GM21360 (cell line): ENCODE measurements around the gene CCDC12.

Source experiments
- ATAC-seq: cut with Tn5 transposase; IDR thresholded peaks from one replicate; pipeline ENCODE4 v1.9.1; 2021; ENCODE audit warnings: mild to moderate bottlenecking, moderate library complexity; ENCODE audit not compliant: unreplicated experiment

Gene CCDC12

DNA sequence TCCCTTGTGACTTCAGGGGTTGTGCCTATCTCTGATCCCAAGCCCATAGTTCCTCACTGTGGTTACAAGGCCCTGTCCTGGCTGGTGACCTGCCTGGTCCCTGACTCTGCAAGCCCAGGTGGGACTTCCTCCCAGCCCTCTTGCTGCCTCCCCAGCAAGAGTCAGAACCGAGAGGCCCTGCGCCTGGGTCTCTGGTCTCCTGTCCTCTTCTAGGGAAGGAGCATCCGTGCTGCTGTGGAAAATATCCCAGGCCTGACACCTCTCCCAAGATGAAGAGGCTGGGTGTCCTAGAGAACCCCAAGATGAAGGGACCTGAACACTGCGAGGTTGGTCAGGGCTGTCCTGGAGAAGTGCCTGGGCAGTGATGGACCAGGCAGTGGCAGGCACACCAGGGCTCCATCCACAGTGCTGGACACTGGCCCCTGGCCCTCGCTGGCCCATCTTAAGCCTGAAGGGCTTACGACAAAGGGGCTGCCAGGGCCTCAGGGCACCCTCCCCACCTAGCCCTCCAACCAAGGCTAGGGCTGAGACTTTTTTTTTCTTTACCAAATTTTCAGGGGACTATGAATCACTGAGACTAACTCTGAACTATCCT, 66.3 kb downstream of the CCDC12 start:
- no peak for ATAC-seq

- no peak for ATAC-seq
These were observed 66.9 kb downstream of the CCDC12 start for GRCh38 chr3:46909535-46910161.

DNA sequence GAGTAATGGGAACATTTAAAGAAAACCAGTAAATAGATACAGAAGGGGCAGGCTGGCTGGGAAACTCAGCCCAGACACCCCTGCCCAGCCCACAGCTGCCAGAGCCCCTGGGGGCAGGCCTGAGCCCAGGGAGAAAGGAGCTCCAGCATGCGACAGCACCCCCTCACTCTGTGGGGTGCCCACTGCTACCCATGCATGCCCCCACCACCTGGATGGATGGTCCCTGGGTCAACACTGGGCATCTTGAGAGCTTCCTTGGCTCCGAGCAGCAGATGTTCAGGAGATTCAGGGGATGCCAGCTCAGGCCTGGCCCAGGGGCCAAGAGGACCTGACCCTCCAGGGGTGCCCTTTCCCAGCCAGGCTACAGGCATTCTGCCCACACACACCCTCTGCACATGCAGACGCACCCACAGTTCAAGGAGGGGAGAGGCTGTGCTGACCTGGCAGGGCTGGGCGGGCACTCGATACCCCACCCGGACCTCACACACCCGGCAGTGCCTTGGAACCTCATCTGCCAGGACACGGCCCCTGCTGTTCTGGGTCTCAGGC, 67.5 kb downstream of the CCDC12 start:
- ATAC-seq: no peak

DNA sequence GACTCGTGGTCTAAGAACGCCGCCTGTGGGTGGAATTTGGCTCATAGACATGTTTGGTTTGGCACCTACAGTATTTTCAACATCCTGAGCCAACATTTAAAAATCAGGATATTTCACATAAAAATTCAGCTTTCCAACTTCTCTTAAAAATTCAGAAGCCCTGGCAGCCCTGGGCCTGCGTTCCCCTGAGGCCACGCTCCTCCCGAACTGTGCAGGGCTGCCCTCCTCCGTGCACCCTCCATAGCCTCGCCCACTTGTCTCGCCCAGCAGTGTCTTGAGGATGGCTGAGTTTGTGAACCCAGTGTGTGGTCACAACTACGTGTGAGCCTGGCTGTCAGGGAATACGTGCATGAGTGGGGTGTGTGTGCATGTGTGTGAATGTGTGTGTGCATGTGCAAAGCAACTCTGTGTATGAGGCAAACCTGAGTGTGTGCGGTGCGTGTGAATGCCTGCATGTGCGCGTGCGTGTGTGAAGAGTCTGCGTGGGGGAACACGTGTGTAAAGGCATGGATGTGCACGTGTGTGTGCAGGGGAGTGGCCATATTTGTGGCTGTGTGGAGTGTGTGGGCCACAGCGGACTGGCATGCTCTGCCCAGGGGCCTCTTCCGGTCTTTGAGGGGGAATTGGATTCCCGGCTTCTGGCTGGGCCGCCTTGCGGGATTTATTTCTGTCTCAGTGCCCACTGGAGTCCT, 68.1 kb downstream of the CCDC12 start:
- ATAC-seq: no peak

- no peak for ATAC-seq
These were observed 68.6 kb downstream of the CCDC12 start for GRCh38 chr3:46907960-46908293.

DNA sequence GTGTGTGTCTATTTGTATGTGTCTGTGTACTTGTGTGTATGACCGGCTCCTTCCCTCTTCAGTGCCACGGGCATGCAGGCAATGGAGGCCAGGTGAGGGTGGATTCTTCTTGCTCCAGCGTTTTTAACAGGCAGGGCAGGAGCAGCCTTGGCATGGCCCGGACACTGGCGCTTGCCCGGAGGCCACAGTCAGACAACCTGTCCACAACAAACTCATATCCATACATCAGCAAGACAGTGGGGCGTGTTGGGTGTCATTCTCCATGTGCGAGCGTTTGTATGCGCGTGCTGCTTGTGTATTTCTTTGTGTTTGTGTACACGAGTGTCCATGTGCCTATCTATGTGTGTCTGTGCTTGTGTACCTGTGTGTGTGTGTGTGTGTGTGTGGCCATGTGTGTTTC, 69.3 kb downstream of the CCDC12 start:
- no peak for ATAC-seq

GRCh38 chr3:46906471-46907058, 70.0 kb downstream of the CCDC12 start:
- ATAC-seq: no peak

DNA sequence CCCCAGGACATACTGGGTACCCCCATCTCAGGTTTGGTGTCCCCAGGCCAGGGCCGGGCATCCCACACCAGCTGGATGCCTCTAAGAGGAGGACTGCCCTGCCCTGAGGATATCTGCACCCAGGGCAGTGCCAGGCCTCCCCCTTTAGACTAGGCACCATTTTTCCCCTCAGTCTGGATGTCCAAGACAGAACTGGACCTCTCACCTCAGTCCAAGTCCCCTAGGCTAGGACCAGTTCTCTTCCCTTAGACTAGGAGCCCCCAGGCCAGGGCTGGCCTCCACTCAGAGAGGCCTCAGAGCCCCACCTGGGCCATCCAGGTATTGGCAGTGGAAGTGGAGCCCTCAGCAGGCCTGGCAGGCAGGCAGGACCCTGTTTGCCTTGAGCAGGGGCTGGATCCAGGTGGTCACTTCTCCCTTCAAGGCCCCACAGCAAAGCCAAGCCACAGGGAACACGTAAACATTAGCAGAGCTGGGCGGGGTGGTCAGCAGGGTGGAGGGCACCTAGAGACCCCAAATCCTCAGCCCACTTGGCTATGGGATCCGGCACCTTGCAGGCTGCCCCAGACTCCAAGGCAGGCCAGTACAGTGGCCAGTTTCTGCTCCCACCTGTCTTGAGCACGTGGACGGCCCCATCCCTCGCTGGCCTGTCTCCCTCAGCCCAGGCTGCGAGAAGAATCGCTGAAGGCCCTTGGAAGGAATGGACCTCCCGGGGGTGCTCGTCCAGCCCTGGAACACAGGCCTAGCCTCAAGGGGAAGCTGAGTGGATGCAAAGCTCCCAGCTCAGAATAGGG, 70.7 kb downstream of the CCDC12 start:
- no peak for ATAC-seq

- ATAC-seq: no peak
These were observed 71.4 kb downstream of the CCDC12 start for GRCh38 chr3:46905213-46905560.

- ATAC-seq: no peak
These were observed 72.0 kb downstream of the CCDC12 start for GRCh38 chr3:46904303-46905212.

- ATAC-seq: no peak
These were observed 72.9 kb downstream of the CCDC12 start for GRCh38 chr3:46903341-46904302.

DNA sequence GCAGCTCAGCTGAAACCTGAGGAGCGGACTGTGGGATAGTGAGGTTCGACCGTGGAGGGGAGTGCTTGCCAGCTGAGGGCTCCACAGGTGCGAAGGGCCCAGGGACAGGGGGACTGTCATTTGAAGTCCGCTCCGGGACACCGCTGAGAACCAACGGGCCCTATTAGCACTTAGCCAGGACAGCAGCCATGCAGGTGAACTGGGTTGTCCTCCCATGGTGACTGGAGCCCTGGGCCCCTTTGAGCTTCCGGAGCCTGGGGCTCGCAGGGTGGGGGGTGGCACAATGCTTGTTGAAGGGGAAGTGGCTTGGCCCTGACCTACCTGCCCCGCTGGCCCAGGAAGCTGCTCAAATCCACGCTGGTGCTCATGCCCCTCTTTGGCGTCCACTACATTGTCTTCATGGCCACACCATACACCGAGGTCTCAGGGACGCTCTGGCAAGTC, 74.3 kb downstream of the CCDC12 start:
- ATAC-seq: no peak

DNA sequence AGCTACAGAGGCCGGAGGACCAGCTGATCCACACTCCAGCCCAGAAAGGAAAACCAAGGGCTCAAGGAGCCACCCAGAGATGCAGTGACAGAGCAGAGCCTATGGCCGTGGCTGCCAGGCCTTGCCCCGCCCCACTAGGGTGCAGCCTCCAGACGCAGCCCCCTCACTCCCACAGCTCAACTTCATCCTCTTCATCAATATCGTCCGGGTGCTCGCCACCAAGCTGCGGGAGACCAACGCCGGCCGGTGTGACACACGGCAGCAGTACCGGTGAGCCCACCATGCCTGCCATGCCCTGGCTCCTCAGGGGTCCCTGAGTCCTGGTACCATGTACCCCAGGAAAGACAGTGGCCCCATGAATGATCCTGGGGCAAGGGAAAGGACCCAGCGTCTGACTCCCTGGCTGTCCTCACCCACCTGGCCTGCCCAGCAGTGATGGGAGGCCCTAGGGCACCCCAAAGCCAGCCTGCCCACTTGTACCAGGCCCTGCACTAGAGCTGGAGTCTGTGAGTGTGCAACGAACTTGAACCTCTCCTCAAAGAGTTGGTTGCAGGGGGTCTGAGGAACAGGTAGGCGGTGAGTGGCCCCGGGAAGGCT, 74.9 kb downstream of the CCDC12 start:
- no peak for ATAC-seq

DNA sequence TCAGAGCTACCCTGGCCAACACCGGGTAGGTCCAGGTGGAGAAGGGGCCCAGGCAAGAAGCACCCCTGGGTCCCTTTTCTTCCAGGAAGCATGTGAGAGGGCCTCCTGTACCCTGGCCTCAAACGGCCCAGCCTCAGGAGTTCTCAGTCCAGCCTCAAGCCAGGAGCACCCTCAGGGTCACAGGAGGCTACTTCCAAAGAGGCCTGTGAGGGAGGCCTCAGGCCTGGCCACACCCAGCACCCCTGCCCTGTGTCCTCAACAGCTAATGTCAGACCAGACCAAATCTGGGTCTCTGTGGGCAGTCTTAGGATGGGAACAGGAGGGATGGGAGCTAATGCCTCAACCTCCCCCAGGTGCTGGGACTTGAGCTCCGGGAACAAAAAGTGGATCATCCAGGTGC, 75.5 kb downstream of the CCDC12 start:
- no peak for ATAC-seq

DNA sequence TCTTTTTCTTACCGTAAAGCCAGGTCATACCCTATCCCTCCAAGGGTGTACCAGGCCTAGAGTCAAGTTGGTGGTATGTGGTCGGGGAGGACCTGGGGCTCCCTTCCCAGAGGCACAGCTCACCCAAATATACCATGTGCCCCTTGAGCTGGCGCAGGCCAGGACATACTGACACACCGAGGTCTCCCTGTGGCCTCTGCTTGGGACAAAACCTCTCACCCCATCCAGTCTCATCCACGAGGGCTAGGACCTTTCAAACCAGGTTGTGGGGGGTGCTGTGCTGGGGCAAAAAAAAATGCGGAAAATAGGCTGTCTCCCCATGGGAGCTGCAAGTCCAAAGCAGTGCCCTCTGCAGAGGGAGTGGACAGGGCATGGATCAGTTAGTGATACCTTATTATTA, 76.2 kb downstream of the CCDC12 start:
- ATAC-seq: no peak

- ATAC-seq: no peak
These were observed 76.6 kb downstream of the CCDC12 start for GRCh38 chr3:46900007-46900292.

DNA sequence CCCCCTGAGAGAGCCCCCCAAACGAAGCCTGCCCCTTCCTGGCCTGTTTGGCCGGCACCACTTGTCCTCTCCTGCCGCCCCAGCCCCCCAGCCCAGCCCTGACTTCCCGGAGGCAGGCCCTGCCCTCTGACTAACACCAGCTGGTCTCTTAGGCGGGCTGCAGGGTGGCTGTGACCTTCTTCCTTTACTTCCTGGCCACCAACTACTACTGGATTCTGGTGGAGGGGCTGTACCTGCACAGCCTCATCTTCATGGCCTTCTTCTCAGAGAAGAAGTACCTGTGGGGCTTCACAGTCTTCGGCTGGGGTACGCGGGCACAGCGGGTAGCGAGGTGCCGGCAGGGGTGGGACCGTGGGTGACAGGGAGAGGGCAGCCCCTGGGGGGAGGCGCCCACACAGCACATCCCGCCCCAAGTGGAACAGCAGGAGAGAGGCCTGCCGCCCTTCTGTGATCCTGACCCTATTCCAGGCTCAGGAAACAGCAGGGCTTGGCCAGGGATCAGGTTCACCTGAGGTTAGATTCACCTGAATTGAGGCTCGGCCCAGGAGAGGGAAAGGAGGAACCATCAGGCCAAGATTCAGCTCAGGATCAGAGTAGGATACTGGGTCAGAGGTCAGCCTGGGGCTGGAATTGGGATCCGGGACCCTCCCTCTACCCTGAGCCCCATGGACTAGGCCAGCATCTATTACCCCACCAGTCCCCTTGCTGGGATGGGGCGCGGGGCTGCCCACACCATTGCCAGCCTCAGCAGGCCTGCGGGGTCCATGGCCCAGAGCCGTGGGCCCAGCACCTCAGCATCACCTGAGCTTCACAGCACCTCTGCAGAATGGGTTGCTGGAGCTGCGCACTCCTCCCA, 77.2 kb downstream of the CCDC12 start:
- ATAC-seq: no peak
